Fibroblast of pulmonary artery (primary cell): Measurements from ENCODE around the gene MYD88.

Source experiments
- DNase-seq: peaks from one replicate; pipeline ENCODE4 v3.0.0-alpha.2; 2010; ENCODE audit warnings: low read depth
- H3K4me3 ChIP-seq: replicated peaks from 2 replicates; pipeline ENCODE4 v1.5.1; 2011; ENCODE audit warnings: low read depth, mild to moderate bottlenecking, control low read depth, low read length, moderate library complexity
- TF ChIP-seq, protein P1 (sequence below): IDR thresholded peaks from 2 replicates; pipeline ENCODE4 v1.5.1; 2011; ENCODE audit warnings: mild to moderate bottlenecking, control low read depth, low read length, inconsistent platforms; ENCODE audit errors: missing control alignments

Gene MYD88

DNA sequence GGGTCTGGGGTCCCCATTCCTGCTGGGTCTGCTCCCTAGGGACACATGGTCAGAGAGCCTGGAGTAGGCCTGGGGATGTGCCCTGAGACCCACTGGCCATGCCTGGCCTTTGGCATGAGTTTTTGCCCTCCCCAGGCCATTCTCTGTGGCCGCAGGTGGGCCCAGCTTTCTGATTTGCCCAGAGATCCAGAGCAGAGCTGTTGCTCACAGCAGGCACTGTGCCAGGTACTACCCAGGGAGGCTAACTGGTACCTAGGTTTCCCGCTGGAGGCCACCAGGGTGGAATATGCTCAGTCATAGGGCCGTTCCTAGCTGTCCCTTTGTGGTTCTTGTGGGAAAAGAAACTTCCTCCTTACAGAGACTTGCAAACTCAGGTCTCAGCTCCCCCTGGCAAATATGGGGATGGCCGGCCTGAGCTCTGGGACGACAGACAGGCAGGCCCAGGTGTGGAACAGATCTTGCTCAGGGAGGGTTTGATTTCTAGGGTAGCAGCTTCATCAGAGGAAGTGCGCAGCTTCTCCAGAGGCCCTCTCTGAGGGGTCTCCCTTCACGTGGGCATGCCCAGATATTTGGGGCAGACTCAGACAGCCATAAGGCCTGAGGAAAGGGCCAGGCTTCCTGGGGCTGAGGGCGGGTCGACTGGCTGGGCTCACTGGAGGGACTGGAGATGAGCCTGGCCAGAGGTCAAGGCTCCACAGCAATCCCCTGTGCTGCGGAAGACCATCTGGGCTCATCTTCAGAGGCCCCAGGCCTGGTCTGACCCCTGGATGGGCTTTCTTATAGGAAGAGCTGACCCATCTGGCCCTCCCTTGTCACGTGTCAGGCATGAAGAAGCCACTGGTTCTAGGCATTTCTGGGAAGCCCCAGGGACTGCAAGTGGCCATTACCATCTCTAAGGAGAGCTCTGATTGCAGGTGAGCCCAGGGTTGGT lies 29.5 kb upstream of the MYD88 start:
- DNase-seq, result no peak
- no peak overlapping the region for H3K4me3 ChIP-seq
- TF ChIP-seq, protein P1, sequence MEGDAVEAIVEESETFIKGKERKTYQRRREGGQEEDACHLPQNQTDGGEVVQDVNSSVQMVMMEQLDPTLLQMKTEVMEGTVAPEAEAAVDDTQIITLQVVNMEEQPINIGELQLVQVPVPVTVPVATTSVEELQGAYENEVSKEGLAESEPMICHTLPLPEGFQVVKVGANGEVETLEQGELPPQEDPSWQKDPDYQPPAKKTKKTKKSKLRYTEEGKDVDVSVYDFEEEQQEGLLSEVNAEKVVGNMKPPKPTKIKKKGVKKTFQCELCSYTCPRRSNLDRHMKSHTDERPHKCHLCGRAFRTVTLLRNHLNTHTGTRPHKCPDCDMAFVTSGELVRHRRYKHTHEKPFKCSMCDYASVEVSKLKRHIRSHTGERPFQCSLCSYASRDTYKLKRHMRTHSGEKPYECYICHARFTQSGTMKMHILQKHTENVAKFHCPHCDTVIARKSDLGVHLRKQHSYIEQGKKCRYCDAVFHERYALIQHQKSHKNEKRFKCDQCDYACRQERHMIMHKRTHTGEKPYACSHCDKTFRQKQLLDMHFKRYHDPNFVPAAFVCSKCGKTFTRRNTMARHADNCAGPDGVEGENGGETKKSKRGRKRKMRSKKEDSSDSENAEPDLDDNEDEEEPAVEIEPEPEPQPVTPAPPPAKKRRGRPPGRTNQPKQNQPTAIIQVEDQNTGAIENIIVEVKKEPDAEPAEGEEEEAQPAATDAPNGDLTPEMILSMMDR, result no peak

DNA sequence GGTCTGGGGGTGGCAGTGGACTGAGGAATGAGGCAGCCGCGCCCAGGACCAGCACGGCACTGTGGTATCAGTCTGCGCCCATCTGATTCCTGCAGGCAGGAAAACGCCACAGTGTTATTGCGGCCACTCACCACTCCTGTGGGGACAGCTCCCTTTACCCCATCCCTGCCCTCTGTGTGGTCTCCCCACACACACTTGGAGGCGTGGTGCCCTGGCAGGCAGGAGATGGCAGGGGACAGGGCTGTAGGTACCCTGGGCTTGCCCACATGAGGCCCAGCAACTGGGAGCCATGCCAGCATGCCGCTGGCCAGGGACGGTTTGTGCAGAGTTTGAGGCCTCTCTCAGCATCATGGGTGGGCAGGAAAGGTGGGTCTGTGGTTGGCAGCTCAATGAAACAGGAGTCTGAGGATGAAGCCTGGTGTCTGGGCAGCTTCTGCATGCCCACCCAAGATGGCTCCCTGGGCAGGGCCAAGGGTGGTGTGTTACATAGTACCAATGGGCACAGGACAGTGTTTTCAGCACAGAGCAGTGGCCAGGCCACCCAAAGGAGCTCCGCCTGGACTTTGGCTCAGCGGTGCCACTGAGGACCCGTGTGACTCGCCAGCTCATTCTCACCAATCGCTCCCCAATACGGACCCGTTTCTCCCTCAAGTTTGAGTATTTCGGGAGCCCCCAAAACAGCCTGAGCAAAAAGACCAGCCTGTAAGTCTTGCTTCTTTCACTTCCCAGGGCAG lies 28.7 kb upstream of the MYD88 start:
- no peak for DNase-seq
- TF ChIP-seq, protein P1, result no peak
- H3K4me3 ChIP-seq, result no peak overlapping the region

DNA sequence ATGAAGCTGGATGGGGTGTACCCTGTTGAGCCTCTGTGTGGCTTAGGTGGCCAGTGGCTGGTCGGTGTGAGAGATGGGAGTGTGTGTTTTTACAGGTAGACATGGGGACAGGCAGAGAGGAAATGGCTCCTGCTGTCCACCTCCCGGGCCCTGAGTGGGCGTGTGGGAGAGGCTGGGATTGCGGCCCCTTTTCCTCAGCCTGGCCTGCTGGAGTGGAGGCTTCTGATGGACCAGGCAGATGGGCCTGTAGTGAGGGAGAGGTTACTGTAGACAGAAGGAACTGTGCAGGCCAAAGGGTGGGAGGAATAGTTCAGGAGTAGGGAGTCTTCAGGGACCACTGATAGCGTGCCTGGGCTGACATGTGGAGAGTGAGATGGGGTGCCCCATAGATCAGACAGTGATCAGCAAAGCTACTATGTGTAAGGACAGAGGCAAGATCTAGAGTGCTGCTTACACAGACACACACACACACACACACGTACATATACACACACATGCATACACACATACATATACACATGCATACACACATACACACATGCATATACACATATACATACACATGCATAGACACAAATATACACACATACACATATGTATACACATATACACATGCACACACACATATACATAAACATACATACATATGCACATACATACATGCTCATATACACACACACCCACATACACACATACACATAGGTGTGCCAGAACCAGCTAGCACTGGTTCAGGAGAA lies 28.0 kb upstream of the MYD88 start:
- TF ChIP-seq, protein P1, result no peak
- H3K4me3 ChIP-seq, result no peak overlapping the region
- DNase-seq, result no peak

DNA sequence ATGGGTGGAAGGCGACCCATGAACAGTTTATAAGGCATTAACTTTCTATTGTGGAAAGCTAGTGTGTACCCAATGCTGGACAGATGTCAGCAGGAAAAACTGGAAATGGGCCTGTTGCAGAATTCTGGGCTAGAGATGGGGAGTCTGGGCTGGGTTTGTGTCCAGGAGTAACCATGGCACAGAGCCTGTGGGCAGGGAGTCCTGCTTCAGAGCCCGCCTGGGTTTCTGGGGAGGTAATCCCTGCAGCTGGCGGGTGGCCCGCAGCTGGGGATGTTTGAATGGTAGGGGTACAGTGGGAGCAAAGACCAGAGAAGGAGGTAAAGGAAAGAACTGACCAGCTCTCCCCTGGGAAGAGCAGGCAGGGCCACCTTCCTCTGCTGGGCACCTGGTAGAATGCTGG lies 27.3 kb upstream of the MYD88 start:
- DNase-seq, result no peak
- TF ChIP-seq, protein P1, result no peak

DNA sequence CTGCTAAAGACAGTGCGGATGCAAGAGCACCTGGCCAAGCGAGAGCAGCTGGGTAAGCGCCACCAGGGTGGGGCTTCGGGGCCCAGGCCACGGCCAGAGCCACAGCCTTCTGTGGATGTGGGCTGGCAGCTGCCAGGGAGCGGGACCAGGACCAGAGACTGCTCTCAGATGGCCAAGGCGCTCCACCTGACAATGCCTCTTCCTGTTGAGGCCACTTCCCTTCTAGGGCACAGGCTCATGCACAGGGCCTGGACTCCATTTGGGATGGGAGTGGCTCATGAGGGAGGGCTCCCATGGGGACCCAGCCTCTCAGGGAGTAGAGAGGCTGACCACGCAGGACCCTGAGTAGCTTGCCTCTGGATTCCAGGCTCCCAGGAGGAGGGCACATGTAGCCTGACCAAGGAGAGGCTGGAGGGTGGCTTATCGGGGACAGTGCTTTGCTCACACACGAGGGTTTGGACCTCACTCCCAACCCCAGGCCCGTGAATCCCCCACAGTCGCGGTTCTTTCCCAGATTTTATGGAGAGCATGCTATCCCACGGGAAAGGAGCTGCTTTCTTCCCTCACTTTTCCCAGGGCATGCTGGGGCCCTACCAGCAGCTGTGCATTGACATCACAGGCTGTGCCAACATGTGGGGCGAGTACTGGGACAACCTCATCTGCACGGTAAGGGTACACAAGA lies 26.6 kb upstream of the MYD88 start:
- TF ChIP-seq, protein P1, result no peak

More for the DNA sequence above, 27.3 kb upstream of the MYD88 start:
- H3K4me3 ChIP-seq, result no peak overlapping the region

DNA sequence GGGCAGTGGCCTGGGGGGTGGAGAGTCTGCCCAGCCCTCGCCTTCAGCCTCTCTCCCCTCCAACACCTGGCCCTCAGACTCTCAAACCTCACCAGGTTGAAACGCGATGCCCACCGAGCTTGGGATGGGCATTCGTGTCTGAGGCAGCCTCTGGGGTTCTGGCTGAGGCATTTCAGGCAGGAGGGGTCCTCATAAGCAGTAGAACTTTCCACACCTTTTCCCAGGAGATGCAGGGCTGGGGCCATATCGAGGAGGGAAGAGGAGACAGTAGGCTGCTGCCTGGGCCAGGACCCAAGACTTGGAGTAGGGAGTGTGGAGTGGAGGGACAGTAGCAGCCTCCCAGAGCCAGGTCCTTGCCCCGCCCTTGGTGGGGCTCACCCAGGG lies 26.1 kb upstream of the MYD88 start:
- TF ChIP-seq, protein P1, result no peak
- DNase-seq, result no peak
- no peak overlapping the region for H3K4me3 ChIP-seq

More for the DNA sequence above, 26.6 kb upstream of the MYD88 start:
- DNase-seq, result no peak
- H3K4me3 ChIP-seq, result no peak overlapping the region
